ENCODE results near the gene TPGS1.

Gene TPGS1

GRCh38 chr19:495402-496111, 11.7 kb upstream of the TPGS1 start:
- DNase-seq (ENCODE audit: low read depth, low spot score): peak; percentile 58

- no peak for DNase-seq (ENCODE audit: low read depth, low spot score)
These were observed 11.1 kb upstream of the TPGS1 start, which contains the start of gene MADCAM1 for GRCh38 chr19:496112-496665. Gene MADCAM1 (plus strand): TSS chr19:496486. CDS start chr19:496500, 14 bp downstream.

GRCh38 chr19:496986-497385, 10.3 kb upstream of the TPGS1 start:
- no peak for DNase-seq (ENCODE audit: low read depth, low spot score)

GRCh38 chr19:497491-497868, 9.8 kb upstream of the TPGS1 start:
- no peak for DNase-seq (ENCODE audit: low read depth, low spot score)

GRCh38 chr19:497869-498510, 9.3 kb upstream of the TPGS1 start:
- DNase-seq (ENCODE audit: low read depth, low spot score): no peak

- DNase-seq (ENCODE audit: low read depth, low spot score): no peak
These were observed 8.8 kb upstream of the TPGS1 start for GRCh38 chr19:498511-498891.

GRCh38 chr19:498977-499623, 8.2 kb upstream of the TPGS1 start:
- DNase-seq (ENCODE audit: low read depth, low spot score): no peak

- DNase-seq (ENCODE audit: low read depth, low spot score): no peak
These were observed 5.7 kb upstream of the TPGS1 start for GRCh38 chr19:501646-502045.

- DNase-seq (ENCODE audit: low read depth, low spot score): no peak
These were observed 2.7 kb upstream of the TPGS1 start for GRCh38 chr19:504616-505015.

GRCh38 chr19:506404-507285, 652 bp upstream of the TPGS1 start:
- peak; percentile 96 for DNase-seq (ENCODE audit: low read depth, low spot score)

GRCh38 chr19:508204-509150, 1.2 kb downstream of the TPGS1 start:
- DNase-seq (ENCODE audit: low read depth, low spot score): no peak

GRCh38 chr19:510606-511100, 3.4 kb downstream of the TPGS1 start:
- peak; percentile 95 for DNase-seq (ENCODE audit: low read depth, low spot score)

- DNase-seq (ENCODE audit: low read depth, low spot score): peak; percentile 79
These were observed 4.0 kb downstream of the TPGS1 start for GRCh38 chr19:511101-511851.

- DNase-seq (ENCODE audit: low read depth, low spot score): no peak
These were observed 5.5 kb downstream of the TPGS1 start for GRCh38 chr19:512547-513365.

GRCh38 chr19:513368-514165, 6.3 kb downstream of the TPGS1 start:
- DNase-seq (ENCODE audit: low read depth, low spot score): no peak

- no peak for DNase-seq (ENCODE audit: low read depth, low spot score)
These were observed 6.9 kb downstream of the TPGS1 start for GRCh38 chr19:514166-514663.

- peak; percentile 49 for DNase-seq (ENCODE audit: low read depth, low spot score)
These were observed 10.7 kb downstream of the TPGS1 start for GRCh38 chr19:517721-518597.

Measured in astrocyte of the hippocampus (primary cell).